Endometrium (tissue), 2 donors: ENCODE results near the gene GRAMD1A.
"Not testable (repeated sequence)": the region's sequence is repeated elsewhere in the genome, so short reads cannot be mapped to it uniquely, and the experiment has no call there.

Source experiments
- FAIRE-seq: peaks from 2 replicates; lab custom pipeline; 2012; peaks lifted over from hg19 to GRCh38; lab: Jason Lieb, UNC
- donor health status: control.
- donor health status: control.

The GRAMD1A gene

DNA sequence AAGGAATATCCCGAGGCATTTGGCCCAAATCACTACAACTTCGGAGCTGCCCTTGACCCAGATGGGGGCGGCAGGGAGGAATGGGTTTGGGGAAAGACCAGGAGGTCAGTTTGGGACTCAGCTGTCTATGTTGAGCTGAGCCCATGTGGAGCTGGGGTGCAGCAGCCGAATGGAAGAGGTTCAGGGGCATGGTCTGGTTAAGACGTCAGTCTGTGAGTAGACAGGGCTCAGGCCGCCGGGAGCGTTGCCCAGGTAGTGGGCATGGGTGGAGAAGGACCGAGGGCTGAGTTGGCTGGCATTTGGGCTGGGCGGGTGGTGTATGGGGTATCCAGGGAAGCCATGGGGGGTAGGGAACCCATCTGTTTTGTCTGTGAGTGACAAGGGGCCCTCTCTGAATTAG, 20.9 kb downstream of the GRAMD1A start:
- FAIRE-seq: no peak

GRCh38 chr19:35021596-35021995, 21.5 kb downstream of the GRAMD1A start:
- no peak for FAIRE-seq

DNA sequence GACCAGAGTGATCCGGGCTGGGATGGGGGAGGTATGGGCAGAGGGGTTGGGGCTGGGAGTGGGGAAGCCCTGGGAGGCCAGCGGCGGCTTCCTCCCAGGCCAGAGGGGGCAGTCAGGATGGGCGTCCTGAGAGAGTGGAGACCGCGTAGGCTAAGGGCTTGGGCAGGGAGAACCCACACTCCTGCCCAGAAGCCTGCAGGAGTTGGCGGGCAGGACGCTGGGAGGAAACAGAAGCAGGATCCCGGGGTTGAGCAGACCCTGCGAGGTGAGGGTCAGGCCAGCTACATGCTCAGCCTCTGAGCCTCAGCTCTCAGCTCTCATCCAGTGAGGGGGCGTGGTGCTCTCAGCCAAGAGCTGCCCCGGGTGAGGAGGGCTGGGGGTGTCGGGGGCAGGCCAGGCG, 22.3 kb downstream of the GRAMD1A start:
- no peak for FAIRE-seq

- FAIRE-seq: no peak
These were observed 23.3 kb downstream of the GRAMD1A start for GRCh38 chr19:35023428-35023827.

GRCh38 chr19:35024095-35024494, 24.0 kb downstream of the GRAMD1A start:
- FAIRE-seq: no peak

GRCh38 chr19:35025969-35026368, 25.8 kb downstream of the GRAMD1A start:
- no peak for FAIRE-seq

DNA sequence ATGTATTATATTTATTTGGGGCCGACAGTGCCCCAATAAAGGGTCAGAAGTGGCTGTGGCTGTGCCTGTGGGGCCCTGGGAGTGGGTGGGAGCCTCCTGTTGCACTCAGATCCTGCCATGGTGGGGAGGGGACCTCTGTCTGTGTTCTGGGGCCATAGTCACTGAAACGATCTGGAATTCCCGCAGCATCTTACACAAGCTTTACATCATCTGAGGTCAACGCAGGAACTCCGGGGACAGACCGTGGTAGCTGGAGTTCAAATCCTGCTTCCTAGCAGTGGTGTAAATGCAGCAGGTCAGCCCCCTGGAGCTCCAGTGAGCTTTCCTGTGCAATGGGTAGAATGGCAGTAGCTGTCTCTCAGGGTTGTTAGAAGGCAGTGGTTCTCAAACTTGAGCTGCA, 26.3 kb downstream of the GRAMD1A start:
- FAIRE-seq: no peak

GRCh38 chr19:35027009-35027408, 26.9 kb downstream of the GRAMD1A start:
- FAIRE-seq: no peak

GRCh38 chr19:35027851-35028599, 27.9 kb downstream of the GRAMD1A start:
- no peak for FAIRE-seq

DNA sequence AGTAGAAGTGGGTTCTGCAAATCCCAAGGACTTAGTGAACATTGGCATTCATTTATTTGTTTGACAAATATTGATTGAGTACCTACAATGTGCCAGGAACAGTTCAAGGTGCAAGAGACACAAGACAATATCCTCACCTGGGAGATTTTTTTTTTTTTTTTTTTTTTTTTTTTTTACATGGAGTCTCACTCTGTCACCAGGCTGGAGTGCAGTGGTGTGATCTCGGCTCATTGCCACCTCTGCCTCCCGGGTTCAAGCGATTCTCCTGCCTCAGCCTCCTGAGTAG, 28.4 kb downstream of the GRAMD1A start:
- FAIRE-seq: not testable (repeated sequence)

DNA sequence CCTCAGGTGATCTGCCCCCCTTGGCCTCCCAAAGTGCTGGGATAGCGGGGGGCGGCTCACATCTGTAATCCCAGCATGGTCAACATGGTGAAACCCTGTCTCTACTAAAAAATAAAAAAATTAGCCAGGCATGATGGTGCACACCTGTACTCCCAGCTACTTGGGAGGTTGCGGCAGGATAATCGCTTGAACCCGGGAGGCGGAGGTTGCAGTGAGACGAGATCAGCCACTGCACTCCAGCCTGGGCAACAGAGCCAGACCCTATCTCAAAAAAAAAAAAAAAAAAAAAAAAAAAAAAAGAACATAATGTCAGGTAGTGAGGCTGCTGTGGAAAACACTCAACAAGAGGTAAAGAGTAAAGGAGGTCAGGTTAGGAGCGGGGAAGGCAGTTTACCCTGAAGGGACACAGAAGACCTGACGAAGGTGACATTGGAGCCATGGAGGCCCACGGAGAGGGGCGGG, 29.2 kb downstream of the GRAMD1A start:
- not testable (repeated sequence) for FAIRE-seq

DNA sequence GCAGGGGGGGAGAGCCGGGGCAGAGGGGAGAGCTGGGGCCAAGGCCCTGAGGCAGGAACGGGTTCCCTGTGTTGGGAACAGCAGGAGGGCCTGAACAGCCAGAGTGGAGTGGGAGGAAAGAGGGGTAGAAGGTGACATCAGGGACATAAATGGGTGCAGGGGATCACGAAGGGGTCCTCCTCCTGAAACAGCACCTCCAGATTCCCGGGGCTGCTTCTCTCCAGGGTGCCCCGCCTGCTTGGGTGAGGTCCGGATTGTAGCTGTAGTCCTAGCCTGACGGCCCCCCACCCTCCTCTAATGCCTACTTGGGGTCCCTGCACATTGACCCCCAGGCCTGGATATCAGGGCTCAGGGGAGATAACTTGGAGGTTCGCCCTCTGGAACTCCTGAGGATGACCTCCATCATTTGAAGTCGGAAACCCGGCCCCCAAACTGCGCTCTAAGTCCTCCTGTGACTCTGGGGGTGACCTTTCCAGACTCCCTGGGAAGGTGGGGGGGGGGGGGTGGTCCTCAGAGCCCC, 29.7 kb downstream of the GRAMD1A start:
- no peak for FAIRE-seq

- no peak for FAIRE-seq
These were observed 30.3 kb downstream of the GRAMD1A start, which contains the start of gene SCN1B for GRCh38 chr19:35030257-35031071. TSS of gene SCN1B (plus strand) at chr19:35030470. CDS start at chr19:35030821, 351 bp downstream.

DNA sequence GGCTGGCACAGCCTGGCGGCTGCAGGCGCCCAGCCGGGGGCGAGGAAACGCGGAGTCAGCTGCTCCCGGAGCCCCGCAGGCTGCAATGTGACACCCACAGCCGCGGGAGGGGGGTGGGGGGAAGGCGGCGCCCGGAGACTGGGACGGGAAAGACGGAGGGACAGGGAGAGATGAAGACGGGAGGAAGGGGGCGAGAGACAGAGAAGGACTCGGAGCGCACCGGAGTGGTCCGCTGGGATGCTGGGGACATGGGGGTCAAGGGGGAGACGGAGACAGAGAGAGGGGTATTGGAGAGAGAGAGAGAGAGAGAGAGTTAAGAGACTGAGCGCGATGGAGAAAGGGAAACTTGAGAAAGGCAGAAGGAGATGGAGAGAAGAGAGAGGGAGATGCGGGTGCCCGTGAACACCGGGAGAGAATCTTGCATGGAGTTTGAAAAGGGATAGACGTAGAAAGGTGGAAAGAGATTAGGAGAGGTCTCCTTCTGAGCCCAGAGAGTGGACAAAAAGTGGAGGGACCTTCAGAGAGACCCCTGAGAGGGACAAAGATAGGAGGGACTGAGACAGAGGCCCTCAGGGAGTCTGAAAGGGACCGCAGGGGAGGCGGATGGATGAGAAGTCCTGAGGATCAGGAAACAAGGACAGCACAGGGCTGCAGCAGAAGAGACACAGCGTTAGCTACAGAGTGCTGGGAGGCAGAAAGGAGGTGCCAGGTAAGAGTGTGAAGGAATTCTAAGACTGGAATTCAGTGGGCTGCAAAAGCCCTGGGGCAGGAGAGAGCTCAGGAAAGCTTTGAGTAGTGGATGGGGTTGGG, 31.2 kb downstream of the GRAMD1A start:
- no peak for FAIRE-seq

DNA sequence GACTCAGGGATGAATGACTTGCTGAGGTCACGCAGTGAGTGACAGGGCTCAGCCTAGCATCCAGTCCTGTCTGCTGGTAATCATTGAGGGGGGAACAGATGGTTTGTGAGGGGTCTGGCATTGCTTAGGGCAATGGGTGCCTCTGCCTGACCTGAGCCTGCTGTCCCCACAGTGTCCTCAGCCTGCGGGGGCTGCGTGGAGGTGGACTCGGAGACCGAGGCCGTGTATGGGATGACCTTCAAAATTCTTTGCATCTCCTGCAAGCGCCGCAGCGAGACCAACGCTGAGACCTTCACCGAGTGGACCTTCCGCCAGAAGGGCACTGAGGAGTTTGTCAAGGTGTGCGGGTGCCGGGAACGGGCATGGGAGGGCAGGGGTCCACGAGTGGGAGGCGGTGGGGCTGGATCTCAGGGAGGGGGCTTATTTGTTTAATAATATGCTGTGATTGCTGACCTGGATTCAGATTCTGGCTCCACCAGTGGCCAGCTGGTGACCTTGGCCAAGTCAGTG, 32.3 kb downstream of the GRAMD1A start:
- no peak for FAIRE-seq

DNA sequence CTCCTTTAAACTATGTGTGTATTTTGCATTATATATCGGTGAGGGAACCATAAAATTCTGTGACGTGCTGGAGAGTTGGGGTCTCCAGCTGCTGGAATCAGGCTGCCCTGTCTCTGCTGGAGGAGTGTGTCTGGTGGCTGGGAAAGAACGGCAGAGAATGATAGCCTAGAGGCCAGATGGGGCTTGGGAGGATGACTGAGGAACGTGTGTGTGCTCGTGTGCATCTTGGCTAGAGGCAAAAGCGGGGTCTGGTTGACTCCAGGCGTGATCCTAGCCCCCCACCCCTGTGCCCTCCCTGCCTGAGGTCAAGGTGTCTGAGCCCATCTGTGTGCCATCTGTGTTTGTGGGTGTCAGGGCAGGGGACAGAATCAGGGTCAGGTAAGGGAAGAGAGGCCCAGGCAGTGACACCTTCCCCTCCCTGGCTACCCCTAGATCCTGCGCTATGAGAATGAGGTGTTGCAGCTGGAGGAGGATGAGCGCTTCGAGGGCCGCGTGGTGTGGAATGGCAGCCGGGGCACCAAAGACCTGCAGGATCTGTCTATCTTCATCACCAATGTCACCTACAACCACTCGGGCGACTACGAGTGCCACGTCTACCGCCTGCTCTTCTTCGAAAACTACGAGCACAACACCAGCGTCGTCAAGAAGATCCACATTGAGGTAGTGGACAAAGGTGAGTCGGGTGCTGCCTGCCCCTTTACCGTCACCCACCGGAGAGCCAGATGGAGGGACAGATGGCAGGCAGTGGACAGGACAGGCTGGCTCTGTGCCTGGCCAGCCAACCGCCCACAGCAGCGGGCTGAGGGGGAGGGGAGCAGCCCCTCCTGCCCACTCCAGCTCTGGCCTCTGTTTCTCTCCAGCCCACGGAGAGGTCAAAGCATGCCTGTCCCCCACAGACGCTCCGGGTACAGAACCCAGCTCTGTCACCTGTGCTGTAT, 33.2 kb downstream of the GRAMD1A start:
- no peak for FAIRE-seq

DNA sequence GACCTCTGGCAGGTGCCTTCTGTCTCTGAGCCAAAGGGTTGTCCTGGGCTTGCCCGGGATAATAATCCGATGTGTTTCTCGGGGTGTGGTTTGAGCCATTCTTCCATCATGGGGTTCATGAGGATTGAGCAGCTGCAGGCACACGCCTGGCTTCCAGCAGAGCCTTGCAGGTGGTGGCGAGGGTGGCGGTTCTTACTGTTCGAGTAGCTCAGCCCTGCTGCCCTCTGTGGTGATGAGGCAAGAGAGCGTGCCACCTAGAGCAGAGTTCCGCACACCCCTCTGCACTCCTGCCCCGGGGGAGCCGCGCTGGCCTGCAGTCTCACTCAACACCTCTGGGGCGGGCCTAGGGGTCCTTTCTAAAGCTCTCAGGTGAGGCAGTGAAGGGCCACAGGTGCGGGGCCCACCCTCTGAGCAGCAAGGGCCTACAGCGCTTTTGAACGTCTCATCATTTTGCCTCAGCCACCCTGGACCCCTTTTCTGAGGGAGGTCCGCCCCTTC, 33.9 kb downstream of the GRAMD1A start:
- no peak for FAIRE-seq

DNA sequence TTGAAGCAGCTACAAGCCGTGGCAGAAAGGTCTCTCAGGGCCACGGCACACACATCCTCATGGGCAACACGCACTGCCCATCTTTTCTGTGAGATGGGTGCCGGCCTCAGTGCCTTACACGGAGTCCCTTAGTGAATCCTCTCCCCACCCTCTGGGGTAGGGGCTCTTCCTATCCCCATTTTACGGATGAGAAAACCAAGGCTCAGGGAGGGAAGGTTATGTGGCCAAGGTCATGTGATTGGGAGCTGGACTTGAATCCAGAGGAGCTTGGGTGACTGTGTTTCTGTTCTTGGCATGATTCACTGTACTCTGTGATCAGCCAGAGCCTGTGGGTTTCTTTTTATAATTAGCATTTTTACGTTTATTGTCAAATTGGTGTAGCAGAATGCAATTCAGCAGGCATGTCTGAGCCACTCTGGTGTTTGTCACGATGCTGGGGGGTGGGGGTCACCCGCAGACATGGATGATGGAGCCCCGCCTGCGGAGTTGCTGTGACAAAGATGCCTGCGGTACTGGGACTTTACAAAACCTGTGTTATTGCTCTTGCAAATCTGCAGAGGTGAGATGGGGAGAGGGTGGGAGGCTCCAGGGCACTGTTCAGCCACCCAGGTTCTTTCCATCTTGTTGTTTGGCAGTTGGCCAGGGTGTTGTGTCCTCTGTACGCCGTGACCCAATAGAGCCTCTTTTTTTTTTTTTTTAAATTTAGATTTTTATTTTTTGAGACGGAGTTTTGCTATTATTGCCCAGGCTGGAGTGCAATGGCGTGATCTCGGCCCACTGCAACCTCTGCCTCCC, 34.7 kb downstream of the GRAMD1A start:
- no peak for FAIRE-seq

DNA sequence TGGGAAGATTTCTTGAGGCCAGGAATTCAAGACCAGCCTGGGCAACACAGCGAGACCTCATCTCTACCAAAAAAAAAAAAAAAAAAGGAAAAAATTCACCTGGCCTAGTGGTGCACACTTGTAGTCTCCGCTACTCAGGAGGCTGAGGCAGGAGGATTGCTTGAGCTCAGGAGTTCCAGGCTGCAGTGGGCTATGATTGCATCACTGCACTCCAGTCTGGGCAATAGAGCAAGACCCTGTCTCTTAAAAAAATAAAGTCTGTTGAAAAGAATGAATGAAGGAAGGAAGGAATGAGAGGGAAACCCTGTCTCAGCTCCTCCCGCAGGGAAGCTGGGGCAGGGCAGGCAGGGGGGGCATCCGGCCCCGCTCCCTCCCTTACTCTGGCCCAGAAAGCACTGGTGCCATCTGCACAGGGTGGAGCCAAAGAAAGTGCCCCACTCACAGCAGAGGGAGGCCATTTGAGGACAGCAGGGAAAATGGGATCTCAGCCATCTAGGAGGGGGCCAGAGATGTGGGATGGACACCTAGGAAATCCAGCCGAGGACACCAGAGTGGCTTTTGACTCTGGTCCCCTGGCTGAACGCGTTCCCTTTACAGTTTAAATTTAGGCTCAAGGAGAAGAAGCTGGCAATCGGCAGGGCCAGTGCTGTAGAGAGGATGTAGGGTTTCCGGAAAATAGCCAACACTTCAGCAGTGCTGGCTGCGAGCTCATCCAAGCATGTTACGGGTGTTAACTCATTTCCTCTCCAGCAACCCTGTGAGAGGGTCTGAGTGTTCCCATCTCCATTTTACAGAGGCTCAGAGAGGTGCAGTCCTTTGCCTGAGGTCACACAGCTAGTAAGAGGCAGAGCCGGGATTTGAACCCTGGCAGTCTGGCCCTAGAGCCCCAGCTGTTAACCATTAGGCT, 37.8 kb downstream of the GRAMD1A start:
- no peak for FAIRE-seq
